Stimulated activated CD8-positive, alpha-beta memory T cell treated with anti-CD3 and anti-CD28 coated beads, Interleukin-15, amount 100 ng/mL, for 4 hours (primary cell): ENCODE results near the gene AFTPH.
A peak's percentile ranks its signal among the peaks of the same experiment; 100 is the strongest.

Source experiments
- DNase-seq, 2 donors: peaks; one replicate each; pipeline ENCODE4 v3.0.0-alpha.2; 2020; ENCODE audit warnings: low read depth in 2 of 2

AFTPH gene

GRCh38 chr2:64587561-64587960, 63.4 kb downstream of the AFTPH start:
- no peak for DNase-seq

GRCh38 chr2:64591188-64591587, 67.1 kb downstream of the AFTPH start:
- DNase-seq: no peak

- DNase-seq: no peak
Observed at GRCh38 chr2:64593035-64593655, 69.0 kb downstream of the AFTPH start.

- no peak for DNase-seq
Observed at GRCh38 chr2:64594226-64594989, 70.3 kb downstream of the AFTPH start.

- no peak for DNase-seq
Observed at GRCh38 chr2:64595397-64596176, 71.5 kb downstream of the AFTPH start.

GRCh38 chr2:64598226-64598625, 74.1 kb downstream of the AFTPH start:
- DNase-seq: no peak

GRCh38 chr2:64599469-64599868, 75.3 kb downstream of the AFTPH start:
- no peak for DNase-seq

GRCh38 chr2:64601034-64601754, 77.1 kb downstream of the AFTPH start:
- DNase-seq: no peak

GRCh38 chr2:64601785-64602391, 77.8 kb downstream of the AFTPH start:
- no peak for DNase-seq

GRCh38 chr2:64602436-64602835, 78.3 kb downstream of the AFTPH start:
- no peak for DNase-seq

GRCh38 chr2:64604155-64604554, 80.0 kb downstream of the AFTPH start:
- DNase-seq: no peak

GRCh38 chr2:64605026-64605471, 80.9 kb downstream of the AFTPH start:
- DNase-seq: no peak

GRCh38 chr2:64605991-64606478, 81.9 kb downstream of the AFTPH start:
- DNase-seq: no peak

GRCh38 chr2:64606479-64607363, 82.6 kb downstream of the AFTPH start:
- peak; percentile 66 to 79 for DNase-seq

- DNase-seq: no peak
Observed at GRCh38 chr2:64607381-64608304, 83.5 kb downstream of the AFTPH start.

GRCh38 chr2:64608867-64609226, 84.7 kb downstream of the AFTPH start:
- no peak for DNase-seq

GRCh38 chr2:64609227-64609941, 85.3 kb downstream of the AFTPH start:
- peak in 1 of 2 donors; percentile 37 for DNase-seq

GRCh38 chr2:64609942-64610281, 85.8 kb downstream of the AFTPH start:
- no peak for DNase-seq
